SIG-M5 treated with dmso at 0.1 percent for 504 hours (cell line): ENCODE results near the gene ANKRD33.
A peak's percentile ranks its signal among the peaks of the same experiment; 100 is the strongest.
"Not testable (repeated sequence)": the region's sequence is repeated elsewhere in the genome, so short reads cannot be mapped to it uniquely, and the experiment has no call there.

Experiments used
- DNase-seq: peaks from one replicate; lab custom pipeline; 2025; ENCODE audit not compliant: unreplicated experiment; lab: John Stamatoyannopoulos, UW

Gene ANKRD33

DNA sequence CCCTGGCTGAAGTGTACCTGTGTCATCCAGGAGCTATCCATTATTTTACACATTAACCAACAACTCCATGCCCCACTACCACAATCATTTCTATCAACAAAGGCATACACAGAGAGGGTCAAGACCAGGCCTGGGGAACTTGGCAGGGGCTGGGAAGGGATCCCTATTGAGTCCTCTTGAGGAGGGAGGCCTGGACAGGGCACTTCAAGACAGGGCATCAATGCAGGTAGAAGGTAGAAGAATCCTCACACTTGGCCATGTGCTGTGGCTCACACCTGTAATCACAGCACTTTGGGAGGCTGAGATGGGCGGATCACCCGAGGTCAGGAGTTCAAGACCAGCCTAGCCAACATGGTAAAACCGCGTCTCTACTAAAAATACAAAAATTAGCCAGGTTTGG lies 13.4 kb upstream of the ANKRD33 start:
- DNase-seq = no peak

- no peak for DNase-seq
Measured at GRCh38 chr12:51879102-51879501, 8.8 kb upstream of the ANKRD33 start.

- no peak for DNase-seq
Measured at GRCh38 chr12:51883295-51883694, 4.6 kb upstream of the ANKRD33 start.

- no peak for DNase-seq
Measured at GRCh38 chr12:51883998-51884675, 3.8 kb upstream of the ANKRD33 start.

GRCh38 chr12:51884676-51885229 lies 3.1 kb upstream of the ANKRD33 start:
- no peak for DNase-seq

GRCh38 chr12:51885294-51886020 lies 2.4 kb upstream of the ANKRD33 start:
- DNase-seq = not testable (repeated sequence)

GRCh38 chr12:51886021-51886710 lies 1.7 kb upstream of the ANKRD33 start:
- peak; percentile 96 for DNase-seq

DNA sequence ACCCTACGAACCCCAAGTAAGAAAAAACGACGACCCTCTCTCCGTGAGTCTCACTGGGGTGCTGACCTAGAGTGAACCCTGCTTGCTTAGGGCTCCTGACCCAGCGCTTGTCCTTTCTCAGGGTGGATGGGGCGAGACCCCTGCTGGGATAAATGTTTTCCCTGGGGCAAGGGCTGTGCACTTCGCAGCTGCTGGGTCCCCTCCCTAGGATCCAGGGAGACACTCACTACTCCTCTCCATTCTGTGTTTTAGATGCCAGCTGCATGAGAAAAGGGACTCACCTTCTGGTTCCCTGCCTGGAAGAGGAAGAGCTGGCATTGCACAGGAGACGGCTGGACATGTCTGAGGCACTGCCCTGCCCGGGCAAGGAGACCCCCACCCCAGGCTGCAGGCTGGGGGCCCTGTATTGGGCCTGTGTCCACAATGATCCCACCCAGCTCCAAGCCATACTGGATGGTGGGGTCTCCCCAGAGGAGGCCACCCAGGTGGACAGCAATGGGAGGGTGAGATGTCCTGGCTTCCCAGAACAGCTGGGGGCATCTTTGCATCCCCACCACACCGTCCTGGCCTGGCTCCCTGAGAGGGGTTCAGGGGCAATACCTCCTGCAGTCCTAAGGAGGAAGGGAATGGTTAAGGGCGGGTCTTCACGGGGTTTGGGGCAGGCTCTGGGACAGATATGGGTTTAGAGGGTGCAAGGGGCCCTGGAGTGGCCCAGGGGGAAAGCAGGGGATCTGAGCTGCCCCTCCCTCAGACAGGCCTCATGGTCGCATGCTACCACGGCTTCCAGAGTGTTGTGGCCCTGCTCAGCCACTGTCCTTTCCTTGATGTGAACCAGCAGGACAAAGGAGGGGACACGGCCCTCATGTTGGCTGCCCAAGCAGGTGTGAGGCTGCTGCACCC lies 663 bp downstream of the ANKRD33 start:
- DNase-seq = no peak

DNA sequence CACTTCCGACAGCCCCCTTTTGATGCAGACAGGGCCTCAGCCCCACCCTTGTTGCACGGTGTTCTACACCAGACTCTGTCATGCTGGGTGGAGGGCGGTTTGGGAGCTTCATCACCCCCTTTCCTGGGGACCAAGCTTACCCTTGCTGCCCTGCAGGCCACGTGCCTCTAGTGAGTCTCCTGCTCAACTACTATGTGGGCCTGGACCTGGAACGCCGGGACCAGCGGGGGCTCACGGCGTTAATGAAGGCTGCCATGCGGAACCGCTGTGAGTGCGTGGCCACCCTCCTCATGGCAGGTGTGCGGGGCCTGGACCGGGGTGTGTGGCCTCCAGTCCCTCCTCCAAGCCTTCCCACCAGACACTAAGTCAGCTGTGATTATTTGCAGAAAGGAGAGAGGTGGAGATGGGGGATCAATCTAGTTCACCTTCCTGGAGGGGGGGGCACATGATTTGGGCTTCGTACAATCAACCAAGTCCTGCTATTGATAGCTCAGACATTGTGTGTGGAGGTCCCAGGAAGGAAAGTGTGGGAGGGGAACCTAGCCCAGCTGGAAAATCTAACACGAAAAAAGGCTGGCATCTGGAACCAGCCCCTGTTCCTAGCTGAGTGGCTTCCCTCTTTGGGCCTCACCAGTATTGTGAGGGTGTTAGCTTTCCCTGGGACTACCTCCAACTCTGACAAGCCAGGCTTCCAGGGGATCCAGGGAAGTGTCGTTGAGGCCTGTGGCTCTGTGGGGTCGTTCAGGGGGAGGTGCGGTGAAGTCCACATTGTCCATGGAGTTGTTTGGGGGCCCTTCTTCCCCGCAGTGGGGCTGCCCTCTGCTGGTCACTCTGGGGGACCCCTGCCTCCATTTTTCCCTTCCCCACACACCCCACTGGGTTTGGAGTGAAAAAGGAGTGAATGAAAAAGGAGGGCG lies 1.6 kb downstream of the ANKRD33 start:
- DNase-seq = no peak

- no peak for DNase-seq
Measured at GRCh38 chr12:51890133-51890464, 2.2 kb downstream of the ANKRD33 start.

DNA sequence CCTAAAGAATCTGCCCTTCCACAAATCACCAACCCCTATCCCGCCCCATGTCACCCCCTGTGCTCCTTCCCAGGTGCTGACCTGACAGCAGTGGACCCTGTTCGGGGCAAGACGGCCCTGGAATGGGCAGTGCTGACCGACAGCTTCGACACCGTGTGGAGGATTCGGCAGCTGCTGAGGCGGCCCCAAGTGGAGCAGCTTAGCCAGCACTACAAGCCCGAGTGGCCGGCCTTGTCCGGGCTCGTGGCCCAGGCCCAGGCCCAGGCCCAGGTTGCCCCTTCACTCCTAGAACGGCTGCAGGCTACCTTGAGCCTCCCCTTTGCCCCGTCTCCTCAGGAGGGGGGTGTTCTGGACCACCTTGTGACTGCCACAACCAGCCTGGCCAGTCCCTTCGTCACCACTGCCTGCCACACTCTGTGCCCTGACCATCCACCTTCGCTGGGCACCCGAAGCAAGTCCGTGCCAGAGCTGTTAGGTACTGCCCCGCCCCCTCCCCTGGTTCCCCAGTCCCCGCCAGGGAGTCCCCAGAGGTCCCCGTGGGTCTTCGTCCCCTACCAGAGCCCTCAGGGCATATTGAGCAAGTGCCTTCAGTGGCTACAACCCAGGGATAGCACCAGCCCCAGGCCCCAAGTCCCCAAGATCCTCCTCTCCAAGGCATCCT lies 2.7 kb downstream of the ANKRD33 start:
- DNase-seq = no peak

- peak; percentile 29 for DNase-seq
Measured at GRCh38 chr12:51891843-51892242, 3.9 kb downstream of the ANKRD33 start.

DNA sequence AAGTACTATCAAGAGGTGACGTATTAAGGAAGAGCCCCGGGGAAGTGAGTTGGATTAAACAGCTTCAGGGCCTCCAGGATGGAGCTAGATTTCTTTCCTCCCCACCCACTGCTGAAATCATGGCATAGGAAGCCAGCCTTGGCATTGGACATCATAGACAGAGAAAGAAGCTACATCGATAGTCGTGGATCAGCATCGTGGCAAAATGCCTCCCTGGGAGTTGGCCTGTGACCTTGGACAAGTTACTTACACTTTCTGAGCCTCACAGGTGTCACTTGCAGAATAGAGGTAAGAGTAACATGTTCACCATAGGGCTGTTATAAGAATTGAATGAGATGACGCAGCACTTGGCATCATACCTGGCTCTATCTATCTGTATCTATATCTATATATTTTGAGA lies 5.9 kb downstream of the ANKRD33 start:
- no peak for DNase-seq

DNA sequence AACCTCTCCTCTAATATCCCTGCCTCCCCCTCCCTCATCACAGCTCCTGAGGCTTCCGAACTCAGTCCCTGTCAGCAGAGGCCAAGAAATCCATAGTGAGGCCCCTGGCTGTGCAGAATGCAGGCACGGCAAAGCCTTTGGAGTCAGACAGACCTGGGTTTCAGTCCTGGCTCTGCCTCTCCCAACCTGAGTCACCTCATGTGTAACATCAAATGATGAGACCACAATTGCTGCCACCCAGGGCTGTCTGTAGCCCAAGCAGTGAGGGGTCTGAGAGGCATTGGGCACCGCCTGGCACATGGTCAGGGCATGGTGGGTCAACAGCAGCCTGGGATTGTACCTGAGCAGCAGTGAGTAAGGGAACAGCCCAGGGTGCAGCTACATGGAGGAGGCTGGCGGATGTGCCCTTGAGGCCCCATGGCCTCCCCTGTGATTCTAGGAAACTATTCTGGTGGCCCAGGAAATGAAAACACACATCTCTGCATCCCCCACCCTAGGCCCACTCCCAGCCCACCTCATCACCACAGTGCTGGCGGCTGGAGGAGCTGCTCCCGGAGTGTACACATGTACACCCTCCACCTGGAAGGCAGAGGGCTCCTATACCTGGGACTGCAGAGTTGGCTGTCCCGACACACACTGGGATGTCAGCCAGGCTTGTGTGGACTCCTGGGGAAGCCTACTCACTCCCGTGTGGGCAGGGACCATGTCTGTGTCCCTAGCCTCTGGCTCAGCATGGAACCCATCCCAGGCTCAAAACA lies 7.7 kb downstream of the ANKRD33 start:
- no peak for DNase-seq

- no peak for DNase-seq
Measured at GRCh38 chr12:51896236-51896635, 8.3 kb downstream of the ANKRD33 start.

- no peak for DNase-seq
Measured at GRCh38 chr12:51897181-51897580, 9.3 kb downstream of the ANKRD33 start.

GRCh38 chr12:51898506-51898905 lies 10.6 kb downstream of the ANKRD33 start:
- DNase-seq = no peak

DNA sequence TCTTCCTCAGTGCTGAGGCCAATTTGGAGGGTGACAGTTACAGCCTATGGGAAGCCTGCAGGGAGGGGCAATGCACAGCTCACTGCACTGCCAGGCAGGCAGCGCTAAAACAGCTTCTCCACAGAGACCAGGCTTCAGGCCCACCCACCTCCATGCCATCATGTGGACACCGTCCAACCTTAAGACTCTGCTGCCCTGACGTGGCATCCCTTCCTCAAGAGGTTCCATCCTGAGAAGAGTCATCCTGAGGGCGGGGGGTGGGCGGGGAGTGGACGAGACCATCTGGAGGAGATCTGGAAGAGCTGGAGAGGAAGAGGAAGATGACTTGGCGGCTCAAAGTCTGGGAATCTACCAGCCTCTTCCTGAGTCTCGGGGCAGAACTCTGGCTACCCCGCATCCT lies 11.0 kb downstream of the ANKRD33 start:
- DNase-seq = no peak
